ENCODE data around the gene PTPRE. TPM values are rescaled to one million over a fixed set of nuclear protein-coding genes. Genes with fewer than 3 reads are reported as not detected.

The PTPRE gene
- total RNA-seq, 1 donor from 2014 or later: 17.4 TPM

- intact Hi-C loops (cut with DNase I): no loop called here
- DNase-seq (ENCODE audit: missing footprints): no peak
- ATAC-seq: no peak
Measured at GRCh38 chr10:128043259-128044045, 136.5 kb downstream of the PTPRE start.

DNA sequence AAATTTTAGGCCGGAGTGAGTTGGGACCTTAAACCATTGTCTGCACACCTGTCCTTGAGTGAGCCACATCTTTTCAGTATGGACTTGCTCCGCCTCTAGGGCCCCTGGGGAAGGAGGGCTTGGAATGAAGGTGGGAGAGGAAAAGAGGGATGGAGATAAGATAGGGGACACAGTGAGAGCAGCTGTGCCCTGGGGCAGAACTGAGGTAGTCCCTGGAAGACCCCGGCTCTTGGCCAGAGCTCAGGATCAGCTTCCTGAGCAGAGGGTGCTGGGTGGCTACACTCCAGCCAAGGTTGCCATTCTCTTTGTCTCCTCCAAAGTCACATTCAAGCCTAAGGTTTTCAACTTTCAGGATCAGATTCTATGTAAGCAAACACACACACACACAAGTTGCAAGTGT is 137.3 kb downstream of the PTPRE start:
- no peak for ATAC-seq

DNA sequence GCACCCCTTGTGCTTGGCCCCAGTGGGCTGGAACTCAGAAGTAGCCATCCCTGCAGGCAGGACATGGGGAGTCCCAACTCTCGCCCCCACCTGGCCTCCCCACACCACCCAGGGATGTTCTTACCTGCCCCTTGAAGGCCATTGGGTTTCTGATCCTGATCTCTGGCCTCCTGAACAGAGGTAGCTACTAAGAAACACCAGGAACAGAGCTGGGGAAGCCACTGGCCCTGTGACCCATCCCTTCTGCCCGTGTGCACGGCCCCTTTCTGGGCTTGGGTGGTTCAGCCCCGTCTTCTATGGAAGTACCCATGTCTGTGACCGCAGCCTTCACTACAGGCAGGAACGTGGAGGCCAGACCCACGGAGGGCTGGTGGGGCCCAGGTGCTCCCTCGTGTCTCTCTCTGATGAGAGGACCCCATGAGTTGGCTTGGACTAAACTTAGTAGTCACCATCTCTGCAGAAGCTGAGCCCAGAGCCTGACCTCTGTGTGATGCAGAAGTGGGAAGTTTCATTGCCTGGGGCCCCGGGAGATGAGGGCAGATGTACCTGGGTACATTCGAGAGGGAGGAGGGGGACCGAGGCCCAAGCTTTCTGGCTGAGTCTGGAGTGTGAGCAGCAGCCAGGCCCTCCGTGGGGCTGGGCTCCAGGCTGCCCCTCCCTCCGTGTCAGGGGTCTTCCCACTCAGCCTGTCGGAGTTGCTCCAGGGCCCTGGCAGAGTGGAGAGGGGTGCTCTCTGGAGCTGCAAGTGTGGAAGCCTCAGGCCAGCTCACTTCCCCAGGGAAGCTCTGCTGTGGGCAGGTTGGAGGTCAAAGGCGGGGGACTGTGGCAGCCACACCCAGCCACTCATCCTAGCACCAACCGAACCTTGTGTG is 138.3 kb downstream of the PTPRE start:
- intact Hi-C loops (cut with DNase I): no loop called here
- DNase-seq (ENCODE audit: missing footprints): peak; percentile 39
- ATAC-seq: no peak

More for the DNA sequence above, 137.3 kb downstream of the PTPRE start:
- DNase-seq (ENCODE audit: missing footprints): peak; percentile 45
- intact Hi-C loops (cut with DNase I): no loop called here

DNA sequence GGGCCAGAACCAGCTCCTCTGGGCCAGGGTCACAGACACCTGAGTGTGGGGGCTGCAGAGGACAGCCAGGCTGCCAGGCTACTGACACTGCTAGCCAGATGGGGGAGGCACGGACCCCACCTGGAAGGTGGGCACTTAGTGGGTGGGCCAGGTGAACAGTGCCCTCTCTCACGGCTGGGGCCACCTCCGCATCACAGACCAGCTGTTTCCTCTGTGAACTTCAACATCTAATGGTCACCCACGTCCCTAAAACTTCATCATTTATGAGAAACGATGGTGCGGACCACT is 138.9 kb downstream of the PTPRE start:
- peak; percentile 45 for DNase-seq (ENCODE audit: missing footprints)
- intact Hi-C loops (cut with DNase I): no loop called here
- ATAC-seq: no peak

DNA sequence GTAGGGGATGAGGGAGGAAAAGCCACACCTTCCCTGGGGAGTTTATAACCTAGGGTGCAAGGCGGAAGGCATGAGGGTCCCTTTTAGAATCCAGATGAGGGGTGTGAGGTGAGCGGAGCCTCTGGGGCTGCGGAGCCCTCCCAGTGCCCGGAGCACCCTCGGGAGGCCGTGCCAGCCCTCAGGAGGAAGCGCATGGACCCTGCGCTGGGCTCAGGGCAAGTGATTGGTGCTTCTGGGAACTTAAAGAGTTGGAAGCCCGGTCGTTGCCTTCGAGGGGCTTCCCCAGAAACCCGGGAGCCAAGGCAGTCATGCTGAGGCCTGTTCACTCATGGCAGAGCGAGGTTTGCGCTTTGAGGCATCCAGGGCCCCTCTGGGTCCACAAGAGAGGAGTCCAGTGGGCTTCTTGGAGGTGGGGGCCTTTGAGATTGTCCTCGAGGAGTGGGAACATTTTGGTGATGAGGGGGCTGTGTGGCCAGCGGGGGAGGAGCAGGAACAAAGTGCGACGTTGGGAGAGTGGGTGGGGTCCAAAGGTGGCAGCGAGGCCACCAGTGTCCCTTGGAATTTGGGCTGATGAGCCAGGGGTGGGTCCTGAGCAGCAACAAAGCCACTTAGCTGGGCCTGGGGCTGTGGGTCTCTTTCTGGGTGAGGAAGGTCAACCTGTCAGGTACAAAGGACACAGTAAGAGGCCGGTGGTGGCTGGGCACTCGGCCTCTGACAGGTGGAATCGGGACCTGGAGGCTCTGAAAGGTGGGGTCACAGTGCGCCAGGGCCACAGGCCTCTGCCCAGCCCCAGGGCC is 139.5 kb downstream of the PTPRE start:
- peak; percentile 37 for DNase-seq (ENCODE audit: missing footprints)
- intact Hi-C loops (cut with DNase I): no loop called here
- ATAC-seq: no peak

DNA sequence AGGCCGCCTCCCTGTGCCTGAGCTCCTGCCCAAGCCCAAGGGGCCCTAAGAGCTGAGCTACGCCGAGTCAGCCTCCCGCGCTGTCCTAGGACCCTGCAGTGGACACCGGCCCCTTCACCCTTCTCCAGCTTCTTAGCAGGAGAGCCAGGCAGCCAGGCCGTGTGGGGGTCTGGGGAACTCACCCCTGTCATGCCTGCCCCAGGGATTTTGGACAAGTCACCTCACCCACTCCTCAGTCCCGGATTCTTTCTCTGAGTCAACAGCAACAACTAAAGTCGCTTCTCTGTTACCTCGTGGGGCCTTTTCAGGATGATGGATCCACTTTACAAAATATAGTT is 140.0 kb downstream of the PTPRE start:
- no peak for DNase-seq (ENCODE audit: missing footprints)
- intact Hi-C loops (cut with DNase I): no loop called here
- no peak for ATAC-seq

GRCh38 chr10:128047351-128047750 is 140.4 kb downstream of the PTPRE start:
- peak; percentile 93 for DNase-seq (ENCODE audit: missing footprints)
- intact Hi-C loops (cut with DNase I): no loop called here
- ATAC-seq: peak; percentile 70

- ATAC-seq (peak; percentile 87), DNase-seq (ENCODE audit: missing footprints) (peak; percentile 58)
- intact Hi-C loops (cut with DNase I): no loop called here
Measured at GRCh38 chr10:128047991-128048818, 141.3 kb downstream of the PTPRE start.

GRCh38 chr10:128048819-128049210 is 141.9 kb downstream of the PTPRE start:
- DNase-seq (ENCODE audit: missing footprints) (no peak), ATAC-seq (no peak)
- intact Hi-C loops (cut with DNase I): no loop called here

DNA sequence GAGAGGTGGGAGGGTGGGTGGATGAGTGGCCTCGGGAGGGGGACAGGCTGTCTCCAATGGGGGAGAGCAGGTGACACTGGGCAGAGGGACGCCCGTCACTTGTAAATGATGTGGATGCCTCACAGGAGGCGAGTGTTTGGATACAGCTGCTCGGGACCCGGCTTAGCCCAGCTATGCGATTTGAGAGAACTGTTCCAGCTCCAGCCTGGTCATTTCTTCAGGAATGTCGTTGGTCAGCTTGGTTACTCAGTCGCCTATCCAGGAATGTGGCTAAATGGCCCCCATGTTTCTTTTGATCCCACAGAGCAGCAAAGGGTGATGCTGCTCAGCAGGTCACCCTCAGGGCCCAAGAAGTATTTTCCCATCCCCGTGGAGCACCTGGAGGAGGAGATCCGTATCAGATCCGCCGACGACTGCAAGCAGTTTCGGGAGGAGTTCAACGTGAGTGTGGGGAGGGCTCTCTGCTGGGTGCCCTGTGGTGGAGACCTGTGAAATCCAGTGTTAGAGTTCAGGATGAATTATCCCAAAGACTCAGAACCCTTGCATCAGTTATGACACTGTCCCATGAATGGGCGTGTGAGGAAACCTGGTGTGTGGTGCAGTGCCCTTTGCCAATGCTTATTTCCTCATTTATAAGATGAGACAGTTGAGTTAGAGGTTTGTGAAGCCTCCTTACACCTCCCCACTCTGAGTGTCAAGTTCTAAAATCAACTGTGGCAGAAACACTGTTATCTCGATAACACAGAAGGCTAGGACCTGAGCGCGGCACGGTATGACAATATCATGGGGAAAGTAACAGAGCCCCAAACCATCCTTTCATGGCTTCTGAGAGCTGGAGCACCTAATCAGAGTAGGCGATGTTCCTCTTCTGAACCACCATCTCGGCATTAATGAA is 142.6 kb downstream of the PTPRE start:
- peak; percentile 45 for DNase-seq (ENCODE audit: missing footprints)
- intact Hi-C loops (cut with DNase I): no loop called here
- no peak for ATAC-seq

DNA sequence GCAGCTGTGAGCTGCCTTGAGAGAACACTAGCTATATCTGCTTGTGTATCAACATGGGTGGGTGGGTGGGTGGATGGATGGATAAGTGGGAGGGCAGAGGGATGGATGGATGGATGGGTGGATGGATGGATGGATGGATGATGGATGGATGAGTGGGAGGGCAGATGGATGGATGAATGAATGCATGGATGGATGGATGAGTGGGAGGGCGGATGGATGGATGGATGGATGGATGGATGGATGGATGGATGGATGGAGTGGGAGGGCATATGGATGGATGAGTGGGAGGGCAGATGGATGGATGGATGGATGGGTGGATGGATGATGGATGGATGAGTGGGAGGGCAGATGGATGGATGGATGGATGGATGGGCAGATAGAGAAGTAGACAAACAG is 143.2 kb downstream of the PTPRE start:
- DNase-seq (ENCODE audit: missing footprints): no peak
- no peak for ATAC-seq
- intact Hi-C loops (cut with DNase I): no loop called here

- DNase-seq (ENCODE audit: missing footprints) (no peak), ATAC-seq (peak; percentile 26)
- intact Hi-C loops (cut with DNase I): no loop called here
Measured at GRCh38 chr10:128050936-128051335, 144.0 kb downstream of the PTPRE start.

DNA sequence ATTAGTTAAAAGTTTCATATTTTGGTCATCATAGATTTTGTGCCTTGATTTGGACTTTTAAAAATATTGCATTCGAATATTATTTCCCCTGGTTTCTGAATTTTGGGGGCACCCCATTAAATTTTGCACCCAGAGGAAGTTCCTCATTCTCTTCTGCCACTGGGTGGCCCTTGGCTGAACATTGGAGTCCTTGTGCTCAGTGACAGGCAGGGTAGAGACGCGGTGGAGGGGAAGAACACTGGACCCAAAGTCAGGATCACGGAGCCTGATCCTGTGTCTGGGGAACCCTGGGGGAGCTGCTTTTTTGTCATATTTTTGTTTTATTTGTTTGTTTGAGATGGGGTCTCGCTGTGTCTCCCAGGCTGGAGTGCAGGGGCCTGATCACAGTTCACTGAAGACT is 144.6 kb downstream of the PTPRE start:
- DNase-seq (ENCODE audit: missing footprints) (no peak), ATAC-seq (no peak)
- intact Hi-C loops (cut with DNase I): no loop called here

DNA sequence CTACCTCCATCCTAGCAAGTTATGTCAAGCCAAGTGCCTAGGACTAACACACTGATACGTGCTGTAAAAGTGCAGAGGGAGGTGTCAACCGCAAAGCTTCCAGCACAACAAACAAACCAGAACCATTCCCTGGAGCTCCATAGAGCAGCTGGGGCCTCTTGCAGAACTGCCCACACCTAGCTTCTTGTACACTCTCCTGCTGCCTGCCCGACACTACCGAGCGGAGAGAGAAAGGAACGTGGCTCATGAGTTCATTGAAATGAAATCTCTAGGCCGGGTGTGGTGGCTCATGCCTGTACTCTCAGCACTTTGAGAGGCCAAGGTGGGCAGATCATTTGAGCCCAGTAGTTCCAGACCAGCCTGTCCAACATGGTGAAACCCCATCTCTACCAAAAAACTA is 145.8 kb downstream of the PTPRE start:
- DNase-seq (ENCODE audit: missing footprints) (peak; percentile 39), ATAC-seq (no peak)
- intact Hi-C loops (cut with DNase I): no loop called here

DNA sequence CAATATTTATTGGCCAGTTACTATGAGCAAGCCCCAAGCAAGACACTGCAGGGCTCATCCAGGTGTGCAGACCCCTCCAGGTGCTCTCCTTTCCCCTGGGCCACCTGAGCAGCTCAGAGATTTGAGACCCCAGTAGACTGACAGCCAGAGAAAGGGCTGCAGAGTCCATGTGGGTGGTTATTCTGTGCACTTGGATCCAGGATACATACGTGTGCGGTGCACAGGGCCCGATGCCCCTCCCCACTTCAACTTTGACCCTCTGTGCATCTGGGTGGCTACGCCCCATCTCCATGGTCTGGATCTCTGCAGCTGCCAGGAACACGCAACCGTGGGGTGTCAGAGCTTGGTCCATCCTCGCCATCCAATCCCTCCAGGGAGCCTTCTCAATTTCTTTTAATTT is 146.5 kb downstream of the PTPRE start:
- peak; percentile 51 for DNase-seq (ENCODE audit: missing footprints)
- intact Hi-C loops (cut with DNase I): no loop called here

DNA sequence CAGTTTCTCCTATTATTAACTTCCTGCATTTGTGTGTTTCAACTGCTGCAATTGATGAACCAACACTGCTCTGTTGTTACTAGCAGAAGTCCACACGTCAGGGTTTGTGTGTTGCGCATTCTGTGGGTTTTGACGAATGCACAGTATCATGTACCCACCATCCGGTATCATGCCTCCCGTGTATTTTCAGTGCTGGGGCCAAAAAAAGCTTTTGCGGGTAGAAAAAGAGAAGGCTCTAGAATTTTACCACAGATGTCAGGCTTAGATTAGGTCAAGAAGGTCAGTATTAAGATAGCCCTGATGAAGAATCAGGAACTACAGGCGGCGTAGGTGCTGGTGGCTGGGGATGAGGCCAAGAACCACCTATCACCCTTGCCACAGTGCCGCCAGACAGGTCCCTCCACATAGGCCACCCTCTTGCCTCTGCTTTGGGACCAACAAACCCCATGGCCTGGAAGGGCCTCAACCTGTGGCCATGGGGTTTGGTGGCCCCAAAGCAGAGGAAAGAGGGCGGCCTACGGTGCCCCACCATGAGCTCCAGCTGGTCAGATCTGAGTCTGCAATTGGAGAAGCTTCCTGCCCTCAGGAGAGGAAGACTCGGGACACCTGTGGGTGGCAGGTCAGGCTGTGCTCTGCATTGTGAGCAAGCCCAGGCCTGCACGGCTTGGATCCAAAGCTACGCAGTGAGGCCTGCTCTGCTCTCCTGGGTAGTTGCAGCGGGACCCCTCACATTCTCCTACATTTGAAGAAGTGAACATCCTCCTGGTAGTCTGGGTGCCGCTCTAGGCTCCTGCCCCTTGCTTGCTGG is 147.5 kb downstream of the PTPRE start:
- intact Hi-C loops (cut with DNase I): no loop called here
- no peak for ATAC-seq
- peak; percentile 69 for DNase-seq (ENCODE audit: missing footprints)

More for the DNA sequence above, 146.5 kb downstream of the PTPRE start:
- no peak for ATAC-seq

All from Right ventricle myocardium inferior (tissue), 1 donor.